ENCODE data around the gene UNC119.

DNA sequence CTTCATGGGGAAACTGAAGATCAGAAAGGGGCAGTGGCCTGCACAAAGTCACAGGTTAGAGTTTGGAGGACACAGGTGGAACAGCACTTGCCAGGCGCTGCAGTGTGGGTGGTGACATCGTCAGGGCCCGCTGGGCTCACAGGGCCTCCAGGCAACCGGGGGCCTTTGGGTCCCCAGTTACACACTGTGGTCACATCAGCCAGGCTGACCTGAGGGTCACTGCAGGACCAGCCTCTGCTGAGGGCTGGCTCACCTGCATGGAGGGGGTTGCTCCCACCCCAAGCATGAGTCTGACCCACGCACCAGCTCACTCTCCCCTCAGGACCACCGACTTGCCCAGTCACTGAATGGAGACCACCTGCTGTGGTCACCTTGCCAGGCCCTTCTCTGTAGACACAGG lies 29.2 kb downstream of the UNC119 start:
- TF ChIP-seq, protein P1, sequence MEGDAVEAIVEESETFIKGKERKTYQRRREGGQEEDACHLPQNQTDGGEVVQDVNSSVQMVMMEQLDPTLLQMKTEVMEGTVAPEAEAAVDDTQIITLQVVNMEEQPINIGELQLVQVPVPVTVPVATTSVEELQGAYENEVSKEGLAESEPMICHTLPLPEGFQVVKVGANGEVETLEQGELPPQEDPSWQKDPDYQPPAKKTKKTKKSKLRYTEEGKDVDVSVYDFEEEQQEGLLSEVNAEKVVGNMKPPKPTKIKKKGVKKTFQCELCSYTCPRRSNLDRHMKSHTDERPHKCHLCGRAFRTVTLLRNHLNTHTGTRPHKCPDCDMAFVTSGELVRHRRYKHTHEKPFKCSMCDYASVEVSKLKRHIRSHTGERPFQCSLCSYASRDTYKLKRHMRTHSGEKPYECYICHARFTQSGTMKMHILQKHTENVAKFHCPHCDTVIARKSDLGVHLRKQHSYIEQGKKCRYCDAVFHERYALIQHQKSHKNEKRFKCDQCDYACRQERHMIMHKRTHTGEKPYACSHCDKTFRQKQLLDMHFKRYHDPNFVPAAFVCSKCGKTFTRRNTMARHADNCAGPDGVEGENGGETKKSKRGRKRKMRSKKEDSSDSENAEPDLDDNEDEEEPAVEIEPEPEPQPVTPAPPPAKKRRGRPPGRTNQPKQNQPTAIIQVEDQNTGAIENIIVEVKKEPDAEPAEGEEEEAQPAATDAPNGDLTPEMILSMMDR (conservative IDR thresholded peaks at IDR 0.05; ENCODE audit: low read length): no peak
- TF ChIP-seq EZH2phosphoT487 (IDR thresholded peaks at IDR 0.05; ENCODE audit: borderline replicate concordance): no peak
